Astrocyte of the cerebellum (primary cell): ENCODE measurements around the gene ZNF283.

Experiments used
- DNase-seq: peaks from one replicate; pipeline ENCODE4 v3.0.0-alpha.2; 2011; ENCODE audit warnings: low read depth
- H3K4me3 ChIP-seq: 2 replicates; pipeline ENCODE4 v1.5.1; 2011; ENCODE audit warnings: mild to moderate bottlenecking, low read depth, low read length, moderate library complexity
- CTCF ChIP-seq: IDR thresholded peaks from 2 replicates; pipeline ENCODE4 v1.5.1; 2012; ENCODE audit warnings: low read length, low read depth, moderate library complexity, mild to moderate bottlenecking; ENCODE audit errors: missing control alignments
- in situ Hi-C: cut with HindIII; loops from 2 replicates; pipeline ENCODE4 v1.10.0; 2017; ENCODE audit warnings: low sequenced_read_pairs

Gene ZNF283

GRCh38 chr19:43789029-43789428 is 38.1 kb upstream of the ZNF283 start:
- no peak for DNase-seq
- in situ Hi-C loops: loop anchor here (5.0 kb wide), 1 partner anchor 47 kb away; no protein-coding TSS in a partner anchor
- H3K4me3 ChIP-seq: no peak overlapping the region
- TF ChIP-seq CTCF: no peak

DNA sequence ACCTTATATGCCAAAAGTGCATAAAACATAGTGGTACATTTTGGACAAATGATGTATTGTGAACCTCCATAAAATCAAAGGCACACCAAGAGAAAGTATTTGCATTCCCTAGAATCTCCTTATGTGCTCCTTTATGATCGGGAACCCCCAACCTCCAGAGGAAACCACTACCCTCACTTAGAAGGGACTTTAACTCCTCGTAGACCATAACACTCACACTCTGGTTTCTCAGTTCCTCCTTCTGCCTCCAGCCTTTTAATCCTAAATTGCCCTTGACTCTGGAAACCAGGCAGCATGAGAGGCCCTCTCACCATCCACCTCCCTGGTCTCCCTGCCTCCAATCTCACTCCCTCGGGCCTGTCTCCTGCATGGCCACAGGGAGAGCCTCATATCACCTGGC is 36.5 kb upstream of the ZNF283 start:
- DNase-seq: no peak
- in situ Hi-C loops: no loop called here
- TF ChIP-seq CTCF: no peak
- no peak overlapping the region for H3K4me3 ChIP-seq

DNA sequence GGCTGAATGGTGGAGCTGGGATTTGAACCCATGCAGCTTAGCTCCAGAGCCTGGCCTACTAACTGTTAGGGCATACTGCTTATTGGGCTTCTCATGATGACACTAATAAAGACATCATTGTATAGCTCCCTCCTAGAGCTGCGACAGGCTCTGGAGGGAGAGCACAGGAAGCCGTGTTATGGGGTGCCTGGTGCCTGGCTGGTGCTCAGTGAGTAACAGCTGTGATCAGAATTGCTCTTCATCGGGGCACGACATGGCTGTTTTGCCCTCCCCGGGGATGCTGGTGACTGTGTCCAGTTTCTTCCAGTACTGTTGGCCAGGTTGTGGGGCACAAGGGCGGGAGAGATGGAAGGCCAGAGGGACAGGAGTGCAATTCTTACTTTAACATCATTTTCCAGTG is 30.0 kb upstream of the ZNF283 start:
- no peak overlapping the region for H3K4me3 ChIP-seq
- DNase-seq: no peak
- no peak for TF ChIP-seq CTCF
- in situ Hi-C loops: no loop called here

DNA sequence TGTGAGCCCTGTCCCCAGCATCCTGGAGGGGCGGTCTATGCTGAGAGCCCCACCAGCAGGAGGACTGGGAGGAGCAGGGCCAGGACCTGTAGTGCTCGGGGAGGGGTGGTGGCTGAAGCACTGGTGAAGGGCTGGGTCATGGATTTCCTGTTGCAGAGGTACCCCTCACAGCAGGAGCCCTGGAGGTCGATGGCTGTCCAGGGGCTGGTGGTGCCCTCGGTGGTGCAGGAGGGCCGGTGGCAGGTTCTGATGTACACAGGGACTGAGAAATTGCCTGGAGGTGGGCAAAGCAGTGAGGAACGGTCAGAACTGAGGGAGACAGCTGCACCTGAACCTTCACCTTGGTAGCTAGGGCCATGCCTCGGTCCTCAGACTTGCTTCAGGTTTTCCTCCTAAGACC is 29.6 kb upstream of the ZNF283 start:
- no peak for DNase-seq
- no peak for TF ChIP-seq CTCF
- in situ Hi-C loops: no loop called here
- no peak overlapping the region for H3K4me3 ChIP-seq

DNA sequence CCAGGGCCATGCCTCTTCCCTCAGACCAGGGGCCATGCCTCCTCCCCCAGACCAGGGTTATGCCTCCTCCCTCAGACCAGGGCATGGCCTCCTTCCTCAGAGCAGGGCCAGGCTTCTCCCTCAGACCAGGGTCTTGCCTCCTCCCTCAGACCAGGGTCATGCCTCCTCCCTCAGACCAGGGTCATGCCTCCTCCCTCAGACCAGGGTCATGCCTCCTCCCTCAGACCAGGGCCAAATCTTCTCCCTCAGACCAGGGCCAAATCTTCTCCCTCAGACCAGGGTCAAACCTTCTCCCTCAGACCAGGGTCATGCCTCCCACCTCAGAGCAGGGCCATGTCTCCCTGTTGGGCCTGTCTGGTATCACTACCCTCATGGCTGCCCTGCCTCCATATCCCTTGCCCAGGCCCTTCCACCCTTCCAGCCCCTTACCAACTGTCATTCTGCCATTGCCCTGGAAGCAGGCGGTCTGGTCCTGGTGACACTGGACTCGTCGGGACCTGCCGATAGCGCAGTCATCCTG is 29.0 kb upstream of the ZNF283 start:
- no peak for DNase-seq
- TF ChIP-seq CTCF: no peak
- in situ Hi-C loops: no loop called here
- peak overlapping the region; percentile 45 for H3K4me3 ChIP-seq

DNA sequence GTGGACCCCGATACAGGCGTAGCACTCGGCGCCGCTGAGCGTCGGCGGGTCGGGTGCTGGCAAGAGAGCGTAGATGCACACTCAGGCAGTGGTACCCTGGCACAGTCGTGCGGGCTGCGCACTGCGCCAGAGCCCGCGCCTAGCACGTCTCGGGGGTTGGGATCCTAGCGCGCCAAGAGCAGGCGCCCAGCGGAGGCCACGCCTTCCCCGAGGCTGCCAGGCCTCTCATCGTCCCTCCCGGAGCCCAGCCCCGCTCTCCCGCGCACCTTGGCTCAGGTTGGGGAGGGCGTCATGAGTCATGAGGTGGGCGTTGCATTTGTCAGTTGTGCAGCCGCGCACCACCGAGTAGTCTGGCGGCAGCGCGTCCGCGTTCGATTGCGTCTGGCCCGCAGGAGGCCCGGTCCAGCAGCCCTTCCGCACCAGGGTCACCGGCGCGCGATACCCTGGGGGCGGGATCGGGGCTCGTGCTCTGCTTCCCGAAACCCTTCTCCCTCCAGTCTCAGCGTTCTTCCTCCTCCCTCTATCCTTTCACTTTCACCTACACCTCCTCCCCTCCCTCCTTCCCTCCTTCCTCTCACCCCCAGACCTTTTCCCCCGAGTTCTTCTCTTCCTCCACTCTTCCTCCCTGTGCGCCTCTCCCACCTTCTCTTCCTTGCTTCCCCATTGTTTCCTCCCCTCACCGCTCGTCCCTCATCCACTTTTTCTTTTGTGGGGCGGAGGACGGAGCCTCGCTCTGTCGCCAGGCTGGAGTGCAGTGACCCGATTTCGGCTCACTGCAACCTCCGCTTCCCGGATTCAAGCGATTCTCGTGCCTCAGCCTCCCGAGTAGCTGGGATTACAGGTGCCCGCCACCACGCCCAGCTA is 28.3 kb upstream of the ZNF283 start:
- TF ChIP-seq CTCF: no peak
- peak overlapping the region; percentile 45 for H3K4me3 ChIP-seq
- in situ Hi-C loops: no loop called here
- no peak for DNase-seq
